SU-DHL-6 (cell line): ENCODE data around the gene PTK6.

Experiments used
- H2AFZ ChIP-seq: fragments of 200-600 bp; sonication (generic); 2 replicates; pipeline ENCODE4 v1.6.1; 2014; ENCODE audit warnings: low read depth, mild to moderate bottlenecking, moderate library complexity, mixed read lengths, antibody characterized with exemption, low read length; ENCODE audit not compliant: severe bottlenecking
- H3F3A ChIP-seq: fragments of 200-600 bp; shearing (Covaris generic); 2 replicates; pipeline ENCODE4 v1.6.0; 2016; ENCODE audit warnings: antibody characterized with exemption, mild to moderate bottlenecking; ENCODE audit not compliant: insufficient read depth
- H3K27ac ChIP-seq: fragments of 200-600 bp; sonication (generic); 2 replicates; pipeline ENCODE4 v1.5.1; 2016; ENCODE audit warnings: low read depth, mild to moderate bottlenecking, low read length, moderate library complexity, mixed read lengths
- H3K27me3 ChIP-seq: fragments of 200-600 bp; sonication (generic), shearing (Covaris generic); 2 replicates; pipeline ENCODE4 v1.6.0; 2014; ENCODE audit warnings: mild to moderate bottlenecking, low read length
- H3K36me3 ChIP-seq: fragments of 200-600 bp; sonication (generic); 2 replicates; pipeline ENCODE4 v1.6.1; 2014; ENCODE audit warnings: mild to moderate bottlenecking, low read length, mixed read lengths
- H3K4me2 ChIP-seq: fragments of 300-600, 200-600 bp; shearing (Covaris generic), sonication (generic); 2 replicates; pipeline ENCODE4 v1.6.0; 2014; ENCODE audit warnings: low read length, low read depth, mild to moderate bottlenecking; ENCODE audit not compliant: poor library complexity, severe bottlenecking
- H3K4me3 ChIP-seq: fragments of 200-600 bp; sonication (generic); 2 replicates; pipeline ENCODE4 v1.5.1; 2014; ENCODE audit warnings: antibody characterized with exemption, low read length, mild to moderate bottlenecking, mixed read lengths; ENCODE audit not compliant: insufficient read depth, poor library complexity, severe bottlenecking
- H3K79me2 ChIP-seq: fragments of 200-600 bp; sonication (generic); 2 replicates; pipeline ENCODE4 v1.6.1; 2014; ENCODE audit warnings: mild to moderate bottlenecking, low read length, moderate library complexity; ENCODE audit not compliant: insufficient read depth
- H3K9ac ChIP-seq: fragments of 200-600 bp; sonication (generic); 2 replicates; pipeline ENCODE4 v1.7.0; 2014; ENCODE audit warnings: mild to moderate bottlenecking, low read length
- H3K9me2 ChIP-seq: fragments of 200-600 bp; sonication (generic); replicated peaks from 2 replicates; pipeline ENCODE4 v1.6.1; 2014; ENCODE audit warnings: low read length; ENCODE audit not compliant: insufficient read depth
- H3K9me3 ChIP-seq: fragments of 200-600 bp; sonication (generic); 2 replicates; pipeline ENCODE4 v1.6.1; 2014; ENCODE audit warnings: low read length, mixed read lengths; ENCODE audit not compliant: insufficient read depth
- H4K20me1 ChIP-seq: fragments of 200-600 bp; sonication (generic); 2 replicates; pipeline ENCODE4 v1.6.1; 2014; ENCODE audit warnings: low read depth, mild to moderate bottlenecking, antibody characterized with exemption, low read length, moderate library complexity, mixed read lengths
- CTCF ChIP-seq: fragments of 200-600 bp; sonication (generic); IDR thresholded peaks from one replicate; pipeline ENCODE4 v1.5.1; 2017; ENCODE audit warnings: antibody characterized with exemption, mild to moderate bottlenecking, low read length, moderate library complexity; ENCODE audit not compliant: insufficient read depth, poor library complexity, severe bottlenecking
- EZH2phosphoT487 ChIP-seq: fragments of 200-600 bp; sonication (generic), shearing (Covaris generic); conservative IDR thresholded peaks from 2 replicates; pipeline ENCODE4 v1.6.1; 2018; ENCODE audit warnings: mild to moderate bottlenecking, antibody characterized with exemption, low read length, moderate library complexity, mixed read lengths

Gene PTK6

GRCh38 chr20:63478346-63479302, 58.6 kb downstream of the PTK6 start:
- TF ChIP-seq CTCF (no peak), EZH2phosphoT487 (no peak)
- H3K27ac ChIP-seq = no peak overlapping the region

More at GRCh38 chr20:63478346-63479302, 58.6 kb downstream of the PTK6 start:
- Histone ChIP-seq H2AFZ (no peak overlapping the region), H3K79me2 (no peaks in the 10 kb centered on the region), H3F3A (no peaks in the 10 kb centered on the region), H3K9ac (no peak overlapping the region), H3K4me2 (no peak overlapping the region), H4K20me1 (no peaks in the 10 kb centered on the region), H3K9me3 (no peaks in the 10 kb centered on the region), H3K9me2 (no peaks in the 10 kb centered on the region), H3K36me3 (no peaks in the 10 kb centered on the region), H3K4me3 (no peak overlapping the region), H3K27me3 (no peaks in the 10 kb centered on the region)
